Nucleus accumbens (tissue), 56 donors: ENCODE results near the gene MST1.

Source experiments
- DNase-seq, 56 donors: peaks; one replicate each; lab custom pipeline; 2025; lab: John Stamatoyannopoulos, UW

Gene MST1

DNA sequence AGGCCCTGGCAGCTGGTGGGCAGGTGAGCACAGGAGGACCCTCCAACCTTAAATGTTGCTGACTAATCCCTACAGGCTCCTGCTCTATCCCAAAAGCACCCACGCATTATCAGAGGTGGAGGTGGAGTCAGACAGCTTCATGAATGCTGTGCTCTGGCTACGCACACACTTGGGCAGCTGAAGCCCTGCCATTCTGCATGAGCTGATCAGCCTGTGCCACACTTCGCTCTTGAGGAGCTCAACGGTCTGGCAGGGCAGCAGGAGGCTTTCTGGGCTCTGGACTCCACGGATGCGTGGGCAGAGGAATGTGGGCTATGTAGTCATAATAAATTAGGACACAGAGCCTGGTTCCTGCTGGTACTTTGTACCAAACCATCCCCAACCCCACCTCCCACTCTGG lies 6.1 kb downstream of the MST1 start:
- DNase-seq, result no peak

DNA sequence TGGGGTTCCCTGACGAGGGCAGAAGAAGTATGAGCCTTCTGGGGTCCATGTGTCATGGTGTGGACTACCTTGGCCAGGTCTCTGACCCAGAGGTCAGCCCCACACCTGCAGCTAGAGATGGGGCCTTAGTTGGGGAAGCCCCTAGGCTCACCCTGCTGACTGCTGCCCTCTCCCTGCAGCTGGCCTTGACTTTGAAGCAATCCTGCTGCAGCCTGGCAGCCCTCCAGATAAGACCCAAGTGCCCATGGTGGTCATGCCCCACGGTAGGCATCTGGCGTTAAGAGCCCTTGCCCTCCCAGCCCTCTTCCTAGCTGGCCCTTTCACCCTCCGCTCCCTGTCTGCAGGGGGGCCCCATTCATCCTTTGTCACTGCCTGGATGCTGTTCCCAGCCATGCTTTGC lies 7.7 kb downstream of the MST1 start:
- DNase-seq, result no peak

DNA sequence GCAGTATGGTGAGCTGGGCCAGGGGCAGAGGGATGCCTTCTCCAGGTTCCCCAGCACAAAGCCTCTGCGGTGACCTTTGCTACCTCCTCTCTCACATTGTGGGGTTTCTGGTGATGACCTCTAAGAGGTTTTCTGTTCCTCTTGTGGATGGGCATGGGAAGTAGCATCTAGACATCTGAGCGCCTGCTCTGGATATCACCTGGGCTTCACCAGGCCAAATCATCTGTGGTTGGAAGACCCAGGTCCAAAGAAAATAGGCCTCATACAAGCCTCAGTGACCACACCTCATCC lies 8.1 kb downstream of the MST1 start:
- no peak for DNase-seq

DNA sequence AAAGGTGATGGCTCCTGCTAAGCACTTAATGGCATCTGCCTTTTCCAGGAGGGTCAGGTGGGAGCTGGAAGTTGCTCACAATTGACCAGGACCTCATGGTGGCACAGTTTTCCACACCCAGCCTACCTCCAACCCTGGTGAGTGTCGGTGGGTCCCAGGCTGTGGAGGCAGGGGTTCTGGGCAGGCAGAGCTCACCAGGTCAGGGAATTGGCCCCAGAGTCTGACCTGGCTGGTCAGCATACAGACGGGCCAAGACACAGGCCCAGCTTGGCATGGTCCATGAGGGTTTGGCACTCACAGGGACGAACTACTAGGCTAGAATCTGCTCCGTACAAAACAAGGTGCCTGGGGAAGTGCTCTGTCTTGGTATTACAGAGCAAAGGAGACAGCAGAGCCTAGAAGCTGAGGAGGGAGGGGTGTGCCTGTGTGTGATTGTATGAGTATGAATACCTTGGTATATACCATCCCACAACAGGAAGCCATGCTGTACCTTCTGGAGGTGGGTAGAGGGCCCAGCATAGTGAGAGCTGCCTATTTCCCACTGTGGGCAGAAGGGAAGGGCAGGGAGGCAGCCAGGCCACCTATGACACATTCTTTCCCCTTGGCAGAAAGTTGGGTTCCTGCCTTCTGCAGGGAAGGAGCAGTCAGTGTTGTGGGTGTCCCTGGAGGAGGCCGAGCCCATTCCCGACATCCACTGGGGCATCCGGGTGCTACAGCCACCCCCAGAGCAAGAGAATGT lies 8.6 kb downstream of the MST1 start:
- DNase-seq, result no peak

DNA sequence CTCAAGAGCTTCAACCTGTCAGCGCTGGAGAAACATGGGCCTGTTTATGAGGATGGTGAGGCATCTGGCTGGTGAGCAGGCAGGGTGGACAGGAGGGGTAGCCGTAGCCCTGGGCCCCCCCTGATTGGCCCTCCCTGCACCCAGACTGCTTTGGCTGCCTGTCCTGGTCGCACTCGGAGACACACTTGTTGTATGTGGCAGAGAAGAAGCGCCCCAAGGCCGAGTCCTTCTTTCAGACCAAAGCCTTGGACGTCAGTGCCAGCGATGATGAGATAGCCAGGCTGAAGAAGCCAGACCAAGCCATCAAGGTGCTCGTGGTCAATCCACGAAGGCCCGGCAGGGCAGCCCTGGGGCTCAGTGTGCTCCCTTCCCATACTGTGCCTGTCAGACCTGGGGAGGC lies 13.4 kb downstream of the MST1 start:
- no peak for DNase-seq

DNA sequence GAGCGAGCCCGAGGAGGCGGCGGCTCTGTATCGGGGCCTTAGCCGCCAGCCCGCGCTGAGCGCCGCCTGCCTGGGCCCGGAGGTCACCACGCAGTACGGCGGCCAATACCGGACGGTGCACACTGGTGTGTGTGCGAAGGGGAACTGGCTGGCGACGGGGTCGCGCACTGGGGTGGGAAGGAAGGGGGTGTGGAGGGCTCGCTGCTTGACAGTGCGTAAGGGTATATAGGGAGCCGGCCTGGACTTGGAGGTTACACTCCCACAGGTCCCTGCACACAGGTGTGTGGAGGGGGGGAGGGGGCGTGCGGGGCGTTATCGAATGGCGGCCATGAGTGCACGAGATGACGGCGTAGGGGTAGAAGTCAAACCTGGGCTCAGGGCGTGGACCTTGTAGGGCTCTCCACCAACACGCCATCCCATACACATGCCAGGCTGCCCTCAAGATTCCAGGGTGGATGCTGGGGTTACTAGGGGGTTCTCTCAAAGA lies 14.7 kb downstream of the MST1 start:
- DNase-seq, result no peak

DNA sequence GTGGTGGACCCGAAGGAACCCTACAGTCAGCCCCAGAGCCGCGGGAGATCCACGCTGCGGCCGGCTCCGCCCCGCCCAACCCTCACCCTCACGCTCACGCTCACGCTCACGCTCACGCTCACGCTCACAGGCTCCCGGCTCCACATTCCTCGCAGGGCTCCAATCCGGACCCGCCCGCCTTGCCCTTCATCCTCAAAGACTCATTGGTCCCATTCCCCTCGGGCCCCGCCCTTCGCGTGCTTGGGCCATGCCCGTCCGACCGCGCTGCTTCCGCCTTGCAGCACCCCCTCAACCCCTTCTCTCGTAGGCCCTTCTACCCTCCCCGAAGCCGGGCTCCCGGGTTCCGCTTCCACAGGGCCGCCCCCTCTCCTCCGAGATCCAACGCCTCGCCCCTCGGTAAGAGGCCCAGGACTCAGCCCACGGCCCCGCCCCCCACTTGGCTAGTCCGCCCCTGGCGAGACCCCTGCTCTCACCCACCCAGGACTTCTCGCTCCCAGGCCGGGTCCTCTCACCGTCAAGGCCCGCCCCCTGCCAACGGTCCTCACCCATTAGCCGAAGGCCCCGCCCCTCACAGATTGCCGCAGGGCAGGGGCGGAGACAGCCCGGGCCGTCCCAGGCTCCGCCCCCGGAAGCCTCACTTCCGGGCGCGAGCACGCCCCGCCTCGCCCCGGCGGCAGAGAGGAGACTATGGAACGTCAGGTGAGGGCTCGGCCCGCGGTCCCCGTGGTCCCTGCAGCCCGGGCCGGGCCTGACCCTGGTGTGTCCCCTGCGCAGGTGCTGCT lies 15.4 kb downstream of the MST1 start, which contains the start of gene APEH:
Gene APEH (plus strand): TSS at position 637 of the 782 bp plus-strand sequence. CDS start 51 bp downstream, at position 688.
- no peak for DNase-seq

DNA sequence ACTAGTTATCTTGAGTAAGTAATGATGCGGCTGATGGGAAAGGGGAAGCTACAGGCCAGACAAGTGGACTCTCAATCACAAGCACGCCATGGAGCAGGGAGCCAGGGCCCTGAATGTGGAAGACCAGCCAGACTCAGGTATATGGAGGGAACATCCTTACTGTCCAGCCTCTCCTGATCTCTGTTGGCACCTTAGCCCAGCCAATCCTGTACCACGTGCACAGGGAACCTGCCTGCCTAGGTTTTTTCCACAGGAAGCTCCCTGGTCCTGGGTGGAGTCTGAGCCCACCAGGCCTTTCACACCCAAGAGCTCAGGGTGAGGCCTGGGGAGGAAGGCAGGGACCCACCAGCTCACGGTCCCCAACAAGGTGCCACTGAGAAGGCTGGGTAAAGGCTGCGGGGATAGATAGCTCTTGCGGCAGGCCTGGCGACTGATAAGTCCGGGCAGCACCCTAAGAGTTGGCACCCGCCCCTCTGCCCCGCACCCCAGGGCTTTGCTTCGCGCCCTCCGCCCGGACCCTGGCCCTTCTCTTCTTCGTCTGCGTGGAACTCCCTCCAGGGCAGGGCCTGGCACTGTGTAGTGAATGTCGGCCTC lies 16.1 kb downstream of the MST1 start:
- no peak for DNase-seq

DNA sequence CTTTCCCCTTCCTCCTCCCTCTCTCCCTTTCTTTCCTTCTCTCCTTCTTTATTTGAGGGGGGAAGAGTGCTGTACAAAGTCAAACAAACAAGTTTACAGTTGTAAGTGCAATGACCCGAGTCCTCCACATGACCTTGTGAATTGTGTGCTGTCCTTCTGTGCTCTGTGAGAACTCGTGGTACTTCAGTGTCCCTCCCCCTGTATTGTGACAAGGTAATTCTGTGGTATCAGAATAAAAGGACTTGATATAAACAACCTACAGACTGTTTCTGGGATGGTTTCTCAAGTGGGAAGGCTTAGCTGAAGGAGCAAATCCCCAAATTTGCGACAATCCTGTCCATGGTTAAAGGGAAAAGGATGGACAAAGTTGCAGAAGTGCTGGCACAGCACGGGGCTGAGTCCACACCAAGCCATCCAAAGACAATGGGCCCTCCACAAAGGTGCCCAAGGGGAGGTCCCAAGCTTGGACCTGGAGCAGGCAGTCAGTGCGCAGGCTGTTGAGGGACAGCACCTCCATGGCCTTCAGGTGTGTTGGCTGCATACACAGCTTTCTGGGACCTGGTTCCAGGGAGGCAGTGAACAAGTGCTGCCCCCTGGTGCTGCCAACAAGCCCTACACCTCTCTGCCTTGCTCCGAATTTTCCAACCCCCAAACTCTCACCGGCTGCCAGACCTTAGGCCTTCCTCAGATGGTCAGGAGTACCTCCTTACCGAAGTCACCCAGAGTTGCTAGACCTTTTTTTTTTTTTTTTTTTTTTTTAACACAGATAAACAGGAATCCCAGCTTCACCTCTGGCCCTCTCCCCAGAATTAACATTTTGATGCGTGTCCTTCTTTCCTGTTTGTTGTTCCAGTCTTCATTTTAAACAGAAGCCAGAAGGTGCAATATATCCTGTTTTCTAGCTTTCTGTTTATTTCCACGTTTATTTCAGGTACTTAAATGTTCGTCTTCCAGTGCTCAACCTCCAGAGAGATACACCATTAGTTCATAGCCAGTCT lies 17.7 kb downstream of the MST1 start:
- DNase-seq, result no peak

DNA sequence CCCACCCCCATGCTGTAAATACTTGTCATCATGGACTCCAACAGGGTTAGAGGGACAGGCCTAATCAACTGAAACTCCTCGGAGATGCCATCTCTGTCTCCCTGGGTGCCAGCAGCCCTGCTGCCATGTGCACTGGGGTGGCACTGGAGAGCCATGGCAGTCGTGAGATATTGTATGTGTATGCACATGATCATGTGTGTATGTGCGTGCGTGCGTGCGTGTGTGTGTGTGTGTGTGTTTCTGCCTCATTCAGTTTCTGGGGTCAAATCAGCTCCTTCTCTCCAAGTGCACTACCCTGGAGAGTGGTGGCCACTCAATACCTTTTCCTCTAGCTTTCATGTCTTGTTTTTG lies 18.4 kb downstream of the MST1 start:
- DNase-seq, result no peak

DNA sequence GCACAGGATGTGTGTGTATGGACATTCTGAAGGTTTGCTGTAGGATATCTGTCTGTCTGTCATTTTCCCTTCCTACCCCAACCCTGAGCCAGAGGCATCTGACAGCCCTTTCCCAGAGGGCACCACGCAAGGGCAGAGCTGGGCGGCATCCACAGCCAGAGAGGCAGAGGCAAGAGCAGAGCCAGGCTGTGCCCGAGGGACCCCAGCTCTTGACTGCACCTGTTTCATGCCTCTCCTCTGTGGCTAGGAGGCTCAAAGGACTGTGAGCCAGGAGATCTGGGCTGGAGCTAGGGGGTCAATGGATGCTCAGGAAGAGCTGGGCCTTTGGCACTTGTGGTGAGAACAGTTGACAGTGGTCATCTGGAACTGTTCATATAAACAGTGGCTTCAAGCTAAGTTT lies 19.9 kb downstream of the MST1 start:
- DNase-seq, result no peak

DNA sequence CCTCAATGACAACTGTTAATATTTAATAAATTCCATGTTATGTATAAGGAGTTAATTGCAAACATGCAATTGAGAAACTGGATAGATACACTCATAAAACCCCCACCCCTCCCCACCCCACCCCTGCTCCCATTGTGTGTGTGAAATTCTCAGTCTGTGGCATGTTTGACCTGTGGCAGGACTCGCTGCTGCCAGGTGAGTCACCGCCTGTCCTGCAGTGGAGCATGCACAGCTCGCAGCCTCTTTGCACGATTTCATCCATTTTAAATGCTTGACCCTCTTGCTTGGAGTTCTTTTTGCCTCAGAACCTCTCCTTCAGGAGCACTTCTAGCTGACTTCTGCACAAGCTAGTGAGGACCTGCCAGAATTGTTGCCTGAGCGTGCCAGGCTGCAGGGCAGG lies 20.4 kb downstream of the MST1 start:
- DNase-seq, result no peak

DNA sequence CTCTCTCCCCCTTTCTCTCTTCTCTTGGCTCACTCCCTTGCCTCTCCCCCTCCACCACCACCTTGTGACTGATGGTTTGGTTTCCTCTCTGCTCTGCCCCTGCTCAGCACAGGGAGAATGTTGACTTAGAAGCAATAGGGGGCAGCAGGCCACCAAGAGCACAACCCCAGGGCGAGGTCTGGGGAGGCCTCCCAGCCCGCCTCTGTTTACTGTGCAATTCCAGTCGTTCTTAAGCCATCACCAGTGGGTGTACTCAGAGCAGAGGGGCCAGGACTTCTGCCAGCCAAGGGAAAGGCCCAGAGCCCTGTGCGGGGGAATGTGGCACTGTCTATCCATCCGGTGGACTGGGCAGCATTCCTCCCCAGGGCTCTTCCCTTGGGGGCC lies 20.9 kb downstream of the MST1 start:
- DNase-seq, result no peak

DNA sequence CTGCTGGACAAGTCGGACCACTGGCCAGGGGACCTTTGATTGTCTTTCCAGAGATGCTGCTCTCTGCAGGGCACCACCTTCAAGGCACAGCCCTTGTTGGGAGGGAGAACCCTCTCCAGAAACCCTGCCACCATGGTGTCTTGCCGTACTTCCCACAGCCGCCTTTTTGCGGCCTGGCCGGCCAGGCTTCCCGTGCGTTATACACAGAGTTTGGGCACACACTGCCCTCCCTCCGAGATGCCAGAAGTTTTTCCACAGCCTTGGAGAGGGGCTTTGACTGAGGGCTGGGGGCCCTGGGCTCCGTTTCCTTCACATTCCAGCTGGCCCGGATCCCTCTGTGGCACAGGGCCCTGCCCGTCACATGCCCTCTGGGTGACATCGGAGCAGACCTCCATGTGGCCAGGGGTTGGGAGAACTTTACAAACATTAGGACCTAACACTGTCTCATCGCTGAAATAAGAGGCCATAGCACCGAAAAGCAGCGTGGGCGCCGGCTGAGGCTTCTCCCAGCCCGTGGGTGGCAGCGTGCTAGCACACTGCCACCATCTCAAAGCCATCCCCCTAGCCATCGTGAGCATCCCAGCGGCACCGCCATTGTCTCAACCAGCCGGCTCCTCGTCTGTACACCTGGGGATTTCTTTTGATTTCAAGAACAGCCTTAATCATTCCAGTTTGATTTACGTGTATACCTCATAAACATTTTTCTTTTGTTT lies 21.4 kb downstream of the MST1 start:
- DNase-seq, result no peak

DNA sequence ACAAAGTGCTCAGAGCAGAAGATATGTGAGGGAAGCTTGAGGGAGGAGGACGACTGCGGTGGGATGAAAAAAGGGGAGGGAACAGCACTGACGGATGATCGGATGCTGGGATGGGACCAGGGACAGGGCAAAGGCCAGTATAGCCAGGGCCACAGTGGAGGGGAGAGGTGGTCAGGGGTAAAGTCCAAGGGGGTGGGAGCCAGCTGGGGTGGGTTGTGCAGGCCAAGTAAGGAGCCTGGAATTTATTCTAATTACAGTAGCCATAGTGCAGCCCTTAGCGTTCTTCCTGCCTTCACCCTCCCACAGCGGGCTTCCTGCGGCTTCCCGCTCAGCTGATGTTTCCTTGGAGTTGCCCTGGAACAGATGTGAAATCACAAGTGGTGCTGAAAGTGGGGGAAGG lies 22.7 kb downstream of the MST1 start:
- DNase-seq, result no peak

DNA sequence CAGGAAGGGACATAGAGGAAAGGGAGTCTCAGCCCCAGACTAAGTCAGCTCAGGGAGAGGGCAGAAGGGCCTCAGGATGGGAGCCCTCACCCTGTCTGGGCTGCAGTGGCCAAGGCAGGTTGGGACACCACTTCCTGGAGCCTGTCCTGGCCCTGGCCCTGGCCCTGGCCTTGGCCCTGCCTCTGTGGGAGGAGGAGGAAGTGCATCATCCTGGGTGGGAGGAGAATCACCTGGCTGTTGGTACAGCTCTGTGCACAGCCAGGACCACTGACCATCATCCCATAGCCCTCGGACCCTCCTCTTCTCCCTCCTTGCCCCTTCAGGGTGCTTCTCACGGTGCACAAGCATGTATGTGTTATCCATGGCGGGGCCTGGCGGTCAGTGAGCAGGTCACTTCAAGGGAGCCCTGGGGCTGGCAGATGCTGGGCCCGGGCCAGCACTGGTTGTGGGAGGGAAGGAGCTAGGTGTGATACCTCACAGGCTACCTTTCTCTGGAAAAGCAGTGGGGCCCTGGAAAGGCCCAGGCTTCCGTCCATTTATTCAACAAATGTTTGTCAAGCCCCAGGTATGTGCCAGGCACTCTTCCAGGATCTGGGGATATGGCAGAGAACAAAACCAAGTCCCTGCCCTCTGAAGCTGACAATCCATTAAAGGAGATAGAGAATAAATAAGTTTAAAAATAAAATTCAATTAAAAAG lies 23.3 kb downstream of the MST1 start:
- DNase-seq, result no peak

DNA sequence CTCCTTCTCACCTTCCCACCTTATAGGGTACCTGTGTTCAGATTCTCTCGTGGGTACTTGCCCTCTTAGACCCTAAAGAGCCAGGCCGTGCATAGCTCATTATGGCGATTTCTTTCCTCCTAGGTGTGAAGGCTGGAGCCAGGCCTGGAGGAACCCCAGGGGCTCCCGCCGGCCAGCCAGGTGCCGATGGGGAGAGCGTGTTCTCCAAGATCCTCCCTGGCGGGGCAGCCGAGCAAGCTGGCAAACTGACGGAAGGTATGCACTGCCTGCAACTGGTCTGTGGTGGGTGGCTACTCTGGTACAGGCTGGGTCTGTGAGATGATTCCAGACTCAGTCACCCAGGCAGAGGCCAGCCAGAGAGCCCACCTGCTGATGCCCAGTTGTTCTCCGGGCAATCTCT lies 25.0 kb downstream of the MST1 start:
- no peak for DNase-seq

DNA sequence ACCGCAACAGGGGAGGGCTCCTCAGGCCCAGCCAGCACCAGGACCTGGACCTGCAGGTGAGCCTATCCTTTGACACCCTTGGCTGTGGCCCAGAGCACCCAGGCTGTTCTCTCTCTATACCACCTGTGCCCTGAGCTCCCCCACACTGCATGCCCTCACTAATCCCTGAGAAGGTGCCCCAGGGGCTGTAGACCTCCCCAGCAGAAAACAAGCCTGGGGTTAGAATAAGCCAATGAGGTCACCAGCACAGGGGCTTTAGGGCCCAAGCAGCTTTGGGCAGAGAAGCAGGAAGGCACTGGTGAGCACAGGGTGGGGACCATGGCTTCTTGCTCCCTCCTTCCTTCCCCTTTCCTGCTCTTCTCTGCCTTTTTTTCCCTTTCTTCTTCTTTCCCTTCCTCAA lies 25.4 kb downstream of the MST1 start:
- no peak for DNase-seq

DNA sequence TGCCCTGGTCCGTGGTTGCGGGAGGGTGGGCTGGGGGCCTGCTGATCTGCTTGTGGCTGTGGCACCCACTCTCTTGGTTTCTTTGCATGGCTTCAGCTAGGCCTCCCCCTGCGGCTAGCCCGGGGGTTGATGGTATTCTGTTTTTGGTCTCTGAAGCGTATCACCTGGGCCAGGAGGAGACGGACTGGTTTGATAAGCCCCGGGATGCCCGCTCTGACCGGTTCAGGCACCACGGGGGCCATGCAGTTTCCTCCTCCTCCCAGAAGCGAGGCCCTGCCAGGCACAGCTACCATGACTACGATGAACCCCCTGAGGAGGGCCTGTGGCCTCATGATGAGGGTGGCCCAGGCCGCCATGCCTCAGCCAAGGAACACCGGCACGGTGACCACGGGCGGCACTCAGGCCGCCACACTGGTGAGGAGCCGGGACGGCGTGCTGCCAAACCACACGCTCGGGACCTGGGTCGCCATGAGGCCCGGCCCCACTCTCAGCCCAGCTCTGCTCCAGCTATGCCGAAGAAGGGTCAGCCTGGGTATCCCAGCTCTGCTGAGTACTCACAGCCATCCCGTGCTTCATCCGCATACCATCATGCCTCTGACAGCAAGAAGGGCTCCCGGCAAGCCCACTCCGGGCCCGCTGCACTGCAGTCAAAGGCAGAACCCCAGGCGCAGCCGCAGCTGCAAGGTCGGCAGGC lies 26.4 kb downstream of the MST1 start:
- DNase-seq, result no peak
